Cardiac fibroblast (primary cell): Measurements from ENCODE around the gene RBM47.
A peak's percentile ranks its signal among the peaks of the same experiment; 100 is the strongest.
"Not testable (repeated sequence)": the region's sequence is repeated elsewhere in the genome, so short reads cannot be mapped to it uniquely, and the experiment has no call there.

Source experiments
- DNase-seq, 2 donors: peaks; one replicate each; pipeline versions ENCODE4 v3.0.0 to v3.0.0-alpha.2; 2010; ENCODE audit warnings: low read depth in 2 of 2
- H3K4me3 ChIP-seq, 2 donors: replicated peaks in 1 of 2; 1 replicate in 1 of 2; 2 replicates in 1 of 2; pipeline ENCODE4 v1.5.1; 2011; ENCODE audit warnings: low read depth in 2 of 2, low read length in 2 of 2, mild to moderate bottlenecking in 2 of 2, moderate library complexity in 1 of 2
- TF ChIP-seq, protein P1 (sequence below): IDR thresholded peaks from one replicate; pipeline ENCODE4 v1.5.1; 2011; ENCODE audit warnings: low read depth, mild to moderate bottlenecking, low read length, inconsistent platforms

Gene RBM47

DNA sequence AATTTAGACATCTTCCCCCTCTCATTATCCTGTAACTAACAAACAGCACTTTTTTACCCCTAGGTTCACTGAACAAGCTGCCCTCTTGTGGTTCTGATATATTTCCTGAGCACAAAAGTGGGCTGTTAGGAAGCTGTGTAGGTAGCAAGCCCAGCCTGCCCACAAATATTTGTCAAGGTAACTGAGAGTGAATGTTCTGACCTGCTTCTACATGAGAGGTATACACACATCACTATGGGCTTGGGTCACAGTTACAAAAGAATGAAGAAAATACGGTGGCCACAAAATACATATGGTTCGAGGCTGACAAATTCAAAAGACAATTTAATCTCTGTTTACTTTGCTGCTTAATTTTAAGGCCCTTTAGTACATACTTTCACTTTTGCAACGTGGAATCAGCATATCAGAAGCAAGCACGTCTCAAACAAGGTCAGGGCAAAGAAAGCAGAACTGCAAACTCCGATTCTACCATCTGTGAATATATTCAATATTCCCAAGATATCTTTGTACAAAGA is 78.7 kb downstream of the RBM47 start:
- peak overlapping the region in 1 of 2 donors; percentile 18 for H3K4me3 ChIP-seq
- TF ChIP-seq, protein P1, sequence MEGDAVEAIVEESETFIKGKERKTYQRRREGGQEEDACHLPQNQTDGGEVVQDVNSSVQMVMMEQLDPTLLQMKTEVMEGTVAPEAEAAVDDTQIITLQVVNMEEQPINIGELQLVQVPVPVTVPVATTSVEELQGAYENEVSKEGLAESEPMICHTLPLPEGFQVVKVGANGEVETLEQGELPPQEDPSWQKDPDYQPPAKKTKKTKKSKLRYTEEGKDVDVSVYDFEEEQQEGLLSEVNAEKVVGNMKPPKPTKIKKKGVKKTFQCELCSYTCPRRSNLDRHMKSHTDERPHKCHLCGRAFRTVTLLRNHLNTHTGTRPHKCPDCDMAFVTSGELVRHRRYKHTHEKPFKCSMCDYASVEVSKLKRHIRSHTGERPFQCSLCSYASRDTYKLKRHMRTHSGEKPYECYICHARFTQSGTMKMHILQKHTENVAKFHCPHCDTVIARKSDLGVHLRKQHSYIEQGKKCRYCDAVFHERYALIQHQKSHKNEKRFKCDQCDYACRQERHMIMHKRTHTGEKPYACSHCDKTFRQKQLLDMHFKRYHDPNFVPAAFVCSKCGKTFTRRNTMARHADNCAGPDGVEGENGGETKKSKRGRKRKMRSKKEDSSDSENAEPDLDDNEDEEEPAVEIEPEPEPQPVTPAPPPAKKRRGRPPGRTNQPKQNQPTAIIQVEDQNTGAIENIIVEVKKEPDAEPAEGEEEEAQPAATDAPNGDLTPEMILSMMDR, result peak; percentile 51
- DNase-seq, result peak; percentile 53 to 74

DNA sequence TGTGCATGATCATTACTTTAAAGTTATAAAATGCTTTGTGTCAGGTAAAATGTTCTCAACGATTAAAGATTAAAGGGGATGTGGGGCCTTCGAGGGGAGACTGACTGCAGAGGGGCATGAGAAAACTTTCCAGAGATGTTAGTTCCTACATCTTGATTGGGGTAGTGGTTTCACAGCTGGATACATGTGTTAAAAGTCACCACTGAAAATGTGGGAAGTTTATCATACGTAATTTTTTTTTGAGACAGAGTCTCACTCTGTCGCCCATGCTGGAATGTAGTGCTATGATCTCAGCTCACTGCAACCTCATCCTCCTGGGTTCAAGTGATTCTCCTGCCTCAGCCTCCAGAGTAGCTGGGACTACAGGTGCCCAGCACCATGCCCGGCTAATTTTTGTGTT is 79.5 kb downstream of the RBM47 start:
- H3K4me3 ChIP-seq, result no peak overlapping the region
- DNase-seq, result no peak
- TF ChIP-seq, protein P1, result no peak

DNA sequence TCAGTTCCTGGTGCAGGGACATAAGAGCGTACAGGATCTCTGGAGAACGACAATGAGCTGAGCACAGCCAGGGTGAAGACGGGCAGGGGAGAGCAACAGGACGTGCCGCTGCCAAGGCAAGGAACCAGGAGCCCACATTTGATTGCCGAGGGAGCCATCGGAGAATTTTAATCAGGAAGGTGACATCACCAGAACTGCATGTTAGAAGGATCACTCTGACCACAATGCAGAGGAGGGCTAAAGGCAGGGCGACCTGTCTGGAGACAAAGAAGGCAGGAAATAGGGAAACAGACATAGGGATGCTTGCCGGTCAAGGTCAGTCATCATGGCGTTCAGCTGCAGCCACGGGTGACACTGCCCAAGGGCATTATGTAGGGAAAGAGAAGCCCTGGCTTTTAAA is 81.4 kb downstream of the RBM47 start:
- TF ChIP-seq, protein P1, result no peak
- no peak overlapping the region for H3K4me3 ChIP-seq
- peak in 1 of 2 donors; percentile 59 for DNase-seq

DNA sequence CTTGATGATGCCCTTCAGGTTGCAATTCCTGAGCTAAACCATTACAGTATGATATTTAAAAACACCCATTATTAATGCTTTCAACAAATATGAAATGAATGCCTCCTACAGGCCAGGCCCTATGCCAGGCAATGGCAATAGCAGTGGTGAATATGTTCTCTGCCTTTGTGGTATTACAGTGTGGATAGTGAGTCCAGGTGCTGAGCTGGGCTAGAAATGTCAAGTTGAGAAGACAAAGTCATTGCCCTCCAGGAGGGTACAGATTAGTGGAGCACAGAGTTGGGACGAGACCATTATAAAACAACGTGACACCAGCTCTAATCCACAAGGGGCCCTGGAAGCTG is 81.9 kb downstream of the RBM47 start:
- DNase-seq, result no peak
- TF ChIP-seq, protein P1, result no peak
- no peak overlapping the region for H3K4me3 ChIP-seq

DNA sequence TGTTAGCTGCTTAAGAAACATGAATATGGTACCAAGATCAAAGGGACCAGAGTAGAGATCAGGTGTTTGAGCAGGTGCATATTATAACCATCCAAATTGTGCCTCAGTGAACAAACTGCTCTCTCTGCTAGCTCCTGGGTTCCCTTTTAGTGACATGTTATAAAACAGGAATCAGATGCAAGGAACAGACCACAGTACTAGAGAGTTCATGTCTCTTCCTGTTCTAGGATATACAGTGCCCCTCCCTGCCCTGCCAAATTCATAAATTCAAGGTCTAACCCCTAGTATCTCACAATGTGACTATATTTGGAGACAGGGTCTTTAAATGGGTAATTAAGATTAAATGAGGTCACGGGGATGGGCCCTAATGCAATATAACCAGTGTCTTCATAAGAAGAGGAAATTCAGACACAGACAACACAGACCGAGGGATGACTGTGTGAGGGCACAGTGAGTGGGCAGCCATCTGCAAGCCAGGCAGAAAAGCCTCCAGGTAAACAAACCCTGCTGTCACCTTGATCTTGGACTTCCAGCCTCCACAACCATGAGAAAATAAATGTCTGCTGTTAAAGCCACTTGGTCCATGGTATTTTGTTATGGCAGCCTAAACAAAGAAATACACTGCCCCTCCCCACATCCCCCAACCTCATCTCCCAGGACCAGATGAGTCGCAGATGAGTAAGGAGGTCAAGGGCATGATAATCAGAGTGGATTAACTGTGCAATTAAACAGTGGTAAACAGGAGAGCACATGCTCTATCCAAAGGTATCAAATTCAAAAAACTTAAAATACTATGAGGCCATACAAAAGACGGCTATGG is 82.5 kb downstream of the RBM47 start:
- no peak for DNase-seq
- TF ChIP-seq, protein P1, result no peak
- no peak overlapping the region for H3K4me3 ChIP-seq

DNA sequence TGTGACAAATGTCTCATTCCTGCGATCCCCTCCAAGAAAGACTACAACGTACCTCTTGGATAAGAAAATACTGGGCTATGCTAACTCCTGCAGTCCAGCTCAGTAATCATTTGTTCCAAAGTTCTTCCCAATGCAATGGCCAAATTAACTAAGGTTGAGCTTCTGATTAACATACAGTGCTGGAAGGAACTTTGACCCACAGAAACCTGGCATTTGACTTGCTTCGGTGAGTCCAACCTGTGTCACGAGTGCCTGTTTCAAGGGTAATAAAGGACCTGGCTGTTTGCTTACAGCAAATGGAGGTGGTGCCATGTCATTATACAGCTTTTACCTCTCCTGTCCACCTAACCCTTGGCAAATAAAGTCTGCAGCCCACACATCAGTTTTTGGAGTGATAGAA is 83.2 kb downstream of the RBM47 start:
- H3K4me3 ChIP-seq, result no peak overlapping the region
- TF ChIP-seq, protein P1, result no peak
- DNase-seq, result no peak

DNA sequence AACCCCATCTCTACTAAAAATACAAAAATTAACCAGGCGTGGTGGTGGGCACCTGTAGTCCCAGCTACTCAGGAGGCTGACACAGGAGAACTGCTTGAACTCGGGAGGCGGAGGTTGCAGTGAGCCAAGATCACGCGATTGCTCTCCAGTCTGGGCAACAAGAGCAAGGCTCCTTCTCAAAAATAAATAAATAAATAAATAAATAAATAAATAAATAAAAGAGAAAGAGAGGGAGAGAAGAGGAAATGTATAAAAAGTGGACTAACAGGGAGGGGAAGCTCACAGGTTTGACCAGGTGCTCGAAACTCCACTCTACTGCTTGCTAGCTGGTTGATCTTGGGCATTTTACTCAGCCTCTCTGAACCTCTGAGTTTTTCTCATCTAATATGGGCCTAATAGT is 84.2 kb downstream of the RBM47 start:
- not testable (repeated sequence) for H3K4me3 ChIP-seq, DNase-seq
